Iris pigment epithelial cell (primary cell): ENCODE measurements around the gene EFCAB11.
A peak's percentile ranks its signal among the peaks of the same experiment; 100 is the strongest.

Experiments
- DNase-seq: peaks from one replicate; pipeline ENCODE4 v3.0.0-alpha.2; 2011; ENCODE audit warnings: low read depth

Gene EFCAB11

GRCh38 chr14:89814126-89814525, 140.4 kb downstream of the EFCAB11 start:
- DNase-seq: no peak

DNA sequence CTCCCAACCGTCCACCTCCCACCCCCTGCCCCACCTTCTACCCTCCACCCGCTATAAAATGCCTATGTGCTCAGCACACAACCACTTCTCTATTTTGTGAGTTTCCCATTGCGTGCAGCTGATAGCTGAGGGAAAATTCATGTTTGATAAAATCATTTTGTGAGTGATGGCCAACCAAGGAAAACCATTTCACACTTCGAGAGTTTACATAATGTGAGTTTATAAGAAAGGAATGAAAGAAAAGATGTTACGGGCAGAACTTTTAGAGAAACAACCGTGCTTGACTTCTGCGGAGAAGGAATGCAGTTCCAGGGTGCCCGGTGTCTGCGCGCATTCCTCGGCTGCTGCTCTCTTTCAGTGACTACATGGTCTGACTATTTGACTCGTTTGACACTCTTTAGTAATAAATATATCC, 140.9 kb downstream of the EFCAB11 start:
- DNase-seq: peak; percentile 94

DNA sequence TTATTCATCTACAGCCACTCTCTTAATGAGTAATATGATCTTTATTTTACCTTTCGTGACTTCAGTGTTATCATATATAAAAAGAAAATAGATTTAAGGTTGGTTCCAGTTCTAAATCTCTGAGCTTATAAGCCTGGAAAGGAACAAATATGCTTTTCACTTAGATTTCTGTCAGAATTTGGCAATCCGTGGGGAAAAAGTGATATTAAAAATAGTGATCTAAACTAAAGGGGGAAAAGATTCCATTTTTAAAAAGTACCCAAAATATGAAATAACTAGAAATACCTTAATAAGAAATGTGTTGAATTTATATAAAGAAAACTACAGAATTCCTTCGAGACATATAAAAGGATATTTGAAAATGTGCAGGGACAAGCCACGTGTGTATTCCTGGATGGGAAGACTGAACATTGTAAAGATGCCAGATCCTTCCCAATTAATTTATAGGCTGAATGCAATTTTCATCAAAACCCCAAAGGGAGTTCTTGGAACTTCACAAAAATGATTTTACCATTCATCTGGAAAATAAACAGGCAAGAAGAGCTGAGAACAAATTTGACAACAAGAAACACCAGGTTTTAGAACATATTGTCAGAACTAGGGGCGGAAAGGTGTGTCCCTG, 142.5 kb downstream of the EFCAB11 start:
- DNase-seq: no peak

GRCh38 chr14:89810101-89810500, 144.4 kb downstream of the EFCAB11 start:
- DNase-seq: no peak

GRCh38 chr14:89807892-89808291, 146.6 kb downstream of the EFCAB11 start:
- no peak for DNase-seq

DNA sequence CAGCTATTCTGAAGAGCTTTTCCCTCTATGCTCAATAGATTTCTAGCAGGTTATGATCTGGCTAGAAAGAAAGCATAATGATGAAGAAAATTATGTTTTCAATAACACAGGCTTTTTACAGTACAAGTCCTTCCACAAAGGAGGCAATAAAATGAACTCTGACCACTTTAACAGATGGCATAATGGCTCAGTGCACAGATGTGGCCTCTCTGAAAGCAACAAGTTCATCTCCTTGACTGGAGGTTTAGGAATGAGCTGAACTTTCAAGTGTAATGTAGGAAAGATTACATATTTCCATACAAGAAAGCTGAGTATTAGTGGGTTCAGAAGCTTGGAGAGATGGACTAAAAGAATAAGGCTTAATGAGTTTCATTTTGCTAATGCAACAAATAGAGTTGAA, 147.4 kb downstream of the EFCAB11 start:
- no peak for DNase-seq

- DNase-seq: peak; percentile 27
Measured at GRCh38 chr14:89806451-89806850, 148.1 kb downstream of the EFCAB11 start.

DNA sequence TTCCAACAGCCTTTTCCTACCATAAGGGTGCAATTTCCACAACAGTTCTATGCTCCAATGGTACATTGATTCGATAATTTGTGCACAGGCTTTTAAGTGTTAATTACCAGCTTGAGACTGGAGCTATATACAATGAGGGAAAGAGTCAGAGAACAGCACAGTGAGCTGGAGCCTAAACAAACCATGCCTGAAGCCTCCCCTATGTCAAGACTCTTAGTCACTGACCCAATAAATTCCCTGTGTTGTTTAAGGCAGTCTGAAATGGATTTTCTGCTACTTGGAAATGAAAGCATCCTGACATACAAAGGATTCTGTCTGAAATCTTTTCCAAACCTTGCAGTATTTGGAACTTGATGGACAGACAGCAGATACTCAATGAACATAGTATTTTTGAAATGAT, 149.0 kb downstream of the EFCAB11 start:
- DNase-seq: peak; percentile 40

- no peak for DNase-seq
Measured at GRCh38 chr14:89803542-89803941, 151.0 kb downstream of the EFCAB11 start.

DNA sequence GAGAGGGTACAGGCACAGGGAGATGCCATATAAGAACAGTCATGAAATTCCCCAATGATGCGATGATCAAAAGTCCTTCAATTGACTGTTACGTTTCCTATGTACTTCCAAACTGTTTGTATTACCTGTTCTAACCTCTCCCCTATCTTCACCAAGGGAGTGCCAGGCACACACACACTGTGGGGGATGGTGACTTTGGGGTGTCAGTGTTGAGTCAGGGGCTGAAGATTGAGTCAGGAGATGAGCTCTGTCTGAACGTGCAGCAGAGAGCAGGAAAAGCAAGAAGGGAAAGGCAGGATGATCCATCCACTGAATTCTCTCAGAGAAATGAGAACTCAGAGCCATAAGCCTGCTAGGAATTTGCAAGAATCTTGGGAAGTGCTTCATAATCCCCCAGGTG, 153.4 kb downstream of the EFCAB11 start:
- DNase-seq: no peak

DNA sequence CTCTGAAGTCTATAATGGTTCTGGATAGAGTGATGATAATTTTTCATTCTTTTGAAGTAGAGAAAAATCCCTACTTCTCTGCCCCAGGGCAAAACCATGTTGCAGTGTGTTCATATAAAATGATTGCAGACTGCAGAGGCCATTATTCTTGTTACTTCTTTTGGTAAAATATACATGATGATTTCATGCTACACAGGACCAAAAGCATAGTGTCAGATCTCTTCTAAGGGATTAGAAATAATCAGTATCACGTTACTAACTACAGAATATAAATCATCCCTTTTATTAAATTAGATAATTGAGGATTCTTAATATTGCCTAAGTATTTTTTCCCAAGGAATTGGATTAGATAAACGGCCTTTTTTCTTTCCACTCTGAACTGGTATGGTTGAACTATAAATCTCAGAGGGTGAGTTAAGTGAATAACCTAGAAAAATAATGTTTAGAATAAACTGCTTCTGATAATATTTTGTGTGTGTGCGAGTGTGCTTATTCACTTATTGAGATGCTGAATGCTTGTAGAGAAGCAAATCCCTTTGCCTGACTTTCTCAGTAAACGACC, 156.2 kb downstream of the EFCAB11 start:
- DNase-seq: no peak

- DNase-seq: no peak
Measured at GRCh38 chr14:89797148-89797547, 157.4 kb downstream of the EFCAB11 start.

DNA sequence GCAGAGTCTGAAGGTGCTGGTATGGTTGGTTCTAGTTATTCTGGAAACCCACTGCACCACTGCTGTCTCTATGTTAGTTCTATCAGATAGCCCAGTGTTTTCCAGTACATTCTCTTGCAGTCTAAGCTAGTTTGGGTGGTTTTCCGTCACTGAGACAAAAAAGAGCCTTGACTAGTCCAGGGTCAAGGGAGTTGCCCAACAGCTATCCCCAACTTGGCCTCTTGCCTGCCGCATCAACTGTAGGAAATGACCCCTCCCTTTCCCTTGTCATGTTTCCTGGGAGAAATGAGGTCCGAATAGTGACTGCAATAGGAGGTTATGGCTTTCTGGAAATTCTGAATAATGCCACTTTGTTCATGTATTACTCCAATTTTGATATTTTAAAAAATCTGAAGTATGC, 160.4 kb downstream of the EFCAB11 start:
- no peak for DNase-seq

DNA sequence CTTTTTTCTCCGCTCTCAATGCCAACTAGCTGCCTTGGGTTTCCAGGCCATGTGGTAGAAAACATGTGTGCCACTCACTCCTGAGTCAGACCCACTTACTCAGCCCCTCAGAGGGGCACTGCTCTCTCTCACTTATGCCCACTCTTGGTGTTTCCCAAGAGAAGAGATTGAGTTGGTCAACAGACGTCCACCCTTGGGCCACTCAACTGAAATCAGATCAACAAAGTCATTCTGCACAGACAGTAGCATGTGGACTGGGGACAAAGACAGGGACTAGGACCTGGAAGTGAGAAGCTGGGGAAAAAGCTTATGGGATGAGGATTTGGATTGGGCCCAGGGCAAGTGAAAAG, 161.2 kb downstream of the EFCAB11 start:
- no peak for DNase-seq

DNA sequence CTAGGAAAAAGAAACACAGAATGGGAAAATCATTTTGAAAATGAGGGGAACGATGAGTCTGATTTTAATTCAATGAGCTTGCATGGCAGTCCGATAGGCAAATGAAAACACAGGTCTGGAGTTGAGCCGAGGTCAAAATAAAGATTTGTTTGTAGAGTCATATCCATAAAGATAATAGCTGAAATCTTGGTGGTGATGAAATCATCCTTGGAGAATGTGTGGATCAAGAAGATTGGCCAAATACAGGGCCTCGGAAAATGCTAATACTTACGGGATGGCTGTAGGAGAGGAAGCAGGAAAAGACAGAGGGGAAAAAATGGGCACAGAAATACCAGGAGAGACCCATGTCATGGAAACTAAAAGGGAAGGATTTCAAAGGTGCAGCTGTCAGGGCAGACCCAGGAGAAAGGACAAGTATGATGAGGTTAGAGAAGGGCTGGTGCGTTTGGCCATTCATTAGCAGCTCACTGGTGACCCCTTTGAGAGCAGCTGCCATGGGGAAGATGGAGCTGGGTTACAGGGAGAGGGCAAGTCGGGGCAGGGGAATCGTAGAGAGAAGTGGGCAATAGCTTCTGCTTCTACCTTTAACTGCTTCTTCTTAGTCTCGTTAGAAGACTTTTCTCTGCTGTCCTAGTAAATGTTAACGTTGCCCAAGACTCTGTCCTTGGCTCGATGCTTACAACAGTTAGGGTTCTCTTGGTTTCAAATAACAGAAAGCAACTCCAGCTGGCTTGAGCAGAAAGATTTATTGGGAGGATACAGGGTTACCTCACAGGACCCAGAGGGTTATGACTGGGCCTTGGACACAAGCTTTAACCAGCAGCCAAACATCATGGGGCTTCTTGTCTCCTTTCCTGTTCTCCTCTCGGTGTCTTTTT, 161.8 kb downstream of the EFCAB11 start:
- peak; percentile 36 for DNase-seq

- DNase-seq: no peak
Measured at GRCh38 chr14:89787525-89787924, 167.0 kb downstream of the EFCAB11 start.

- DNase-seq: no peak
Measured at GRCh38 chr14:89781046-89781445, 173.5 kb downstream of the EFCAB11 start.

DNA sequence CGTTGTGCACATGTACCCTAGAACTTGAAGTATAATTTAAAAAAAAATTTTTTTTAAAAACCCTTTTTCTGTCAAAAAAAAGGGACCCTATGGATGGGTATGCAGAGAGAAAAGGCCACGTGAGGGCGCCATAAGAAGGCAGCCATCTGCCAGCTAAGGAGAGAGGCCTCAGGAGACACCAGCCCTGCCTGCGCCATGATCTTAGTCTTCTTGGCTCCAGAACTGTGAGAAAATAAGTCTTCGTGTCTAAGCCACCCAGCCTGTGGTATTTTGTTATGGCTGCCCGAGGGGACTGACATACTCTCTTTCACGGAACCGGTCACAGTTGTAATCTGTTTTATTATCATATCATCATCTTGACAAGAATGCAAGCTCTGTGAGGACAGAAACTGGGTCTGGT, 174.8 kb downstream of the EFCAB11 start:
- DNase-seq: peak; percentile 10

- no peak for DNase-seq
Measured at GRCh38 chr14:89775946-89776345, 178.6 kb downstream of the EFCAB11 start.

DNA sequence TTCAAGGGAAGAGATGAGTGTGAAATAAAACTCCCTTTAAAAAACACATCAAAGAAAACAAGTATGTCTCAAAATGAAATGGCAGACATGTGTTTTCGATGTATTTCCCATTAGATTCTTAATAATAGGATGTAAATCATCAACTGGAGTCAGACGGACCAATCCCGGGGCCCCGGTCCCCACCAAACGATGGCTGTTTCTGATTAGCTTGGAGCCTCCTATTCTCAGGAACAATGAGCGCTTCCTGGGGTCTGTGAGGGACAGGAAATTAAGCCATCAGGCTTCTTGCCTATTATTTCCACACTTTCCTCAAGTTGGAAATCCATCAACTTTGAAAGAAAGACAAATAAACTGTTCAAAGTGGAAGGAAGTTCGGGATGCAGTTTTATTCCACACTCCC, 179.4 kb downstream of the EFCAB11 start:
- DNase-seq: no peak

DNA sequence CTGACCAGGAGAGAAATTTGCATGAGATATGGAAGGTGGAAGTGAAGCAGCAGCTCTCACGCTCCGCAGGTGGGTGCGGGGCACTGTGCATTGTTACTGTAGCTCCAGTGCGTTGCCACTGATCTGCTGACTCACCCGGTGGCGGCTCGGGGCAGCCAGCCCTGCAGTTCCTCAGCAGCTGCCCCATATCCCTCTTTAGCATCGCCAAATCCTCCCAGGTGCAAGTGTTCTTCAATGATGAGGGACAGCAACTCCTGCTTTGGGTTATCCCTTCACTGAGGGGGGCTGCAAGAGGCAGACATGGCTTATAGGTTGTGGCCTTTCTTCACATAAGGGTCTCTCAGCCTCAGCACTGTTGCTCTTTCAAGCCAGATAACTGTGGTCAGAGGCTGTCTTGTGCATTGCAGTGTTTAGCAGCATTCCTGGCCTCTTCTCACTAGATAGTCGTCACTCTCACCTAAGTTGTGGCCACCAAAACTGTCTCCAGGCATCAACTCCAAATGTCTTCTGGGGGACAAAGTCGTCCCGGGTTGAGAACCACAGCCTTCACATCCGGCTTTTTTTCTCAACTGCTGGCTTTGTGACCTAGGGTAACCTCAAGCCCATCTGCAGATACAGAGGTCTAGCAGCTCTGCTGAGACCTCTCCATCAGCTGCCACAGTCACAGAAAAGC, 180.8 kb downstream of the EFCAB11 start:
- peak; percentile 17 for DNase-seq

GRCh38 chr14:89773151-89773550, 181.4 kb downstream of the EFCAB11 start:
- DNase-seq: no peak

DNA sequence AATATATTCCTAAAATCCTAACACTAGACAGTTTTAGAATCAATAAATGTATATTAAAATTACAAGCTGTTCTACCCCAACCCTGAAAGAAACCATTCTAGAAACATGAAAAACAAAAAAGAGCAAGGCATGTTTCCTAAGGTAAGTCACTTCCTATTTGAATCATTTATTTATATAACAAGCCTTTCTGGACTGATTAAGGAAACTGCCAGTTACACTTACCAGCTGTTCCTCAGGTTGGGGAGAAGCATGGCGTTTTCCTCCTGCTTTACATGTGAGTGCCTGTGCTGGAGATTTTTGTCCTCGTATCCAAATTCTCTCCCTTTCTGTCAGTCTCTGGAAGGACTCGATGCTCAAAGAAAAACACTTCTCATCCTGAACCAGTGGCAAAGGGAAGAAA, 183.3 kb downstream of the EFCAB11 start:
- peak; percentile 41 for DNase-seq
